ENCODE results near the gene RCOR2.

The RCOR2 gene

DNA sequence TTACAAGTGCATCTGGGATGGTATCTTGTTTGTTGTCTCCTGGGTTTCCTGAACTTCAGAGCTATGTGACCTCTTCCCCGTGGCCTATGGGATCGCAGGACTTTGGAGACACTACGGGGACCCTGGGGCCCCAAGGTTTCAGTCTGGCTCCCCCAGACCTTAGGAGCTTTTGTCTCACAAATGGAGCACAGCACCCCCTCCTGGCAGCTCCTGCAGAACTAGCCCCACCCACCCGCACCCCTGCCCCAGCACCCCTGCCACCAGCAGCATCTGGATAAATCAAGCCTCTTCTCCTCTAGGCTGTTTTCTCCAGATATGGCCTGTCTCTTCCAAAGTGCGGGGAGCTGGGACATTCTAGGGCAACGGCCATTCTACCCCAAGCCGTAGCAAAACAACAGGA, 10.4 kb downstream of the RCOR2 start:
- no peak overlapping the region for H3K4me3 ChIP-seq (ENCODE audit: low read length in 2 of 2)
- H3K9ac ChIP-seq (ENCODE audit: low read length in 2 of 2): no peak overlapping the region
- H3K36me3 ChIP-seq (ENCODE audit: control insufficient read depth in 2 of 2, insufficient read depth in 2 of 2, low read length in 2 of 2): peaks cover 26 to 38% of the 10 kb centered on the region in 2 donors
- peaks cover 27% of the 10 kb centered on the region for H3K4me1 ChIP-seq (ENCODE audit: control insufficient read depth, insufficient read depth, low read length)
- H3K27me3 ChIP-seq (ENCODE audit: control insufficient read depth in 1 of 2, insufficient read depth in 2 of 2, low read length in 2 of 2): no peaks in the 10 kb centered on the region
- no peak overlapping the region for H3K27ac ChIP-seq (ENCODE audit: low read length)
- H3K9me3 ChIP-seq (ENCODE audit: control insufficient read depth in 2 of 2, low read length in 2 of 2): no peaks in the 10 kb centered on the region

DNA sequence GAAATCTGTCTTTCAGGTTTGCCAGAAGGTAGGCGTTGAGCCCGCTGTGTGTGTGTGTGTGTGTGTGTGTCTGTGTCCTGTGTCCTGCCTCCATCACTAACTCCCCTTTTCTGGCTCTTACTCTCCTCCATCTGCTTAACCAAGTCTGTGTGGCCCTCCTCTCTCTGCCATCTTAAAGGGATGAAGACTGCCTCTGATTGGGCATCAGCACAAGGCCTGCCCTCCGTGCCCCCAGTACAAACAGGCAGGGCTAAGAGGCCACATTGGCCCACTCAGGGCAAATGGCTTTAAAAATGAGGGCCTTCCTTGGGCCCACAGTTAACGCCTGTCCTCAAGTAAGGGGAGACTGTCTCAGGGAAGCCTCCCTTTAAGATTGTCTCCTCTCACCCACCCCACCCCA, 10.9 kb downstream of the RCOR2 start:
- H3K9ac ChIP-seq (ENCODE audit: low read length in 2 of 2): no peak overlapping the region

DNA sequence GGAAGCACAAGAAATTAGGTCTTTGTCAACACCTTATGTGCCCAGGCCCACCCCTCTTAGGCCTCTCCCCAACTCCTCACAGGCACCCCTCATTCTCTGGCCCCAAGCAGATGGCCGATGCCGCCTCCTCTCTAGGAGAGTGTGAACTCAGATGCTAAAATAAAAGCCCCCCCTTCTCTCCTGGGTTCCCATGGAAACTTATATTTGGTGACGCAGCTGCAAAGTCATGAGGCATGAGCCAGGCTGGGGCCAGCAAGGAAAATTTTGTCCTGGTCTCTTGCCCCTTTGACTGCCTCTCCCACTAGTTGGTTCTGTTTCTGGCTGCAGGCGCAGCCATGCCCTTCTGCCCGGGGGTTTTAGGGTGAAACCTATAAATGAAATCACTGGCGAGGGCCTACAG, 11.8 kb downstream of the RCOR2 start:
- H3K36me3 ChIP-seq (ENCODE audit: control insufficient read depth in 2 of 2, insufficient read depth in 2 of 2, low read length in 2 of 2): peaks cover 37 to 49% of the 10 kb centered on the region in 2 donors

More for the DNA sequence above, 10.9 kb downstream of the RCOR2 start:
- H3K4me1 ChIP-seq (ENCODE audit: control insufficient read depth, insufficient read depth, low read length): peaks cover 27% of the 10 kb centered on the region
- H3K4me3 ChIP-seq (ENCODE audit: low read length in 2 of 2): no peak overlapping the region
- H3K27me3 ChIP-seq (ENCODE audit: control insufficient read depth in 1 of 2, insufficient read depth in 2 of 2, low read length in 2 of 2): no peaks in the 10 kb centered on the region
- H3K9me3 ChIP-seq (ENCODE audit: control insufficient read depth in 2 of 2, low read length in 2 of 2): no peaks in the 10 kb centered on the region
- no peak overlapping the region for H3K27ac ChIP-seq (ENCODE audit: low read length)
- peaks cover 28 to 40% of the 10 kb centered on the region in 2 donors for H3K36me3 ChIP-seq (ENCODE audit: control insufficient read depth in 2 of 2, insufficient read depth in 2 of 2, low read length in 2 of 2)

DNA sequence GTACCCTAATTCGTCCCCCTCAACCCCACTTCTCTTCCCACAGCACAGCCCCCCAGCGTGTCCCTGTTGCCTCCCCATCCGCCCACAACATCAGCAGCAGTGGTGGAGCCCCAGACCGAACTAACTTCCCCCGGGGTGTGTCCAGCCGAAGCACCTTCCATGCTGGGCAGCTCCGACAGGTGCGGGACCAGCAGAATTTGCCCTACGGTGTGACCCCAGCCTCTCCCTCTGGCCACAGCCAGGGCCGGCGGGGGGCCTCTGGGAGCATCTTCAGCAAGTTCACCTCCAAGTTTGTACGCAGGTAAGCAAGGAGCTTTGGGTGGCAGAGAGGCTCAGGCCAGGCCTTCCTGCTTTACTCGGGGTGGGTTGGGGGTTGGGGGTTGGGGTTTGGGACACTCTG, 12.2 kb downstream of the RCOR2 start:
- no peak overlapping the region for H3K27ac ChIP-seq (ENCODE audit: low read length)
- no peak overlapping the region for H3K9ac ChIP-seq (ENCODE audit: low read length in 2 of 2)
- peaks cover 41 to 53% of the 10 kb centered on the region in 2 donors for H3K36me3 ChIP-seq (ENCODE audit: control insufficient read depth in 2 of 2, insufficient read depth in 2 of 2, low read length in 2 of 2)
- H3K4me1 ChIP-seq (ENCODE audit: control insufficient read depth, insufficient read depth, low read length): peaks cover 18% of the 10 kb centered on the region
- no peaks in the 10 kb centered on the region for H3K9me3 ChIP-seq (ENCODE audit: control insufficient read depth in 2 of 2, low read length in 2 of 2)
- no peaks in the 10 kb centered on the region for H3K27me3 ChIP-seq (ENCODE audit: control insufficient read depth in 1 of 2, insufficient read depth in 2 of 2, low read length in 2 of 2)
- no peak overlapping the region for H3K4me3 ChIP-seq (ENCODE audit: low read length in 2 of 2)

More for the DNA sequence above, 11.8 kb downstream of the RCOR2 start:
- H3K9me3 ChIP-seq (ENCODE audit: control insufficient read depth in 2 of 2, low read length in 2 of 2): no peaks in the 10 kb centered on the region
- no peaks in the 10 kb centered on the region for H3K27me3 ChIP-seq (ENCODE audit: control insufficient read depth in 1 of 2, insufficient read depth in 2 of 2, low read length in 2 of 2)
- H3K27ac ChIP-seq (ENCODE audit: low read length): no peak overlapping the region
- H3K4me1 ChIP-seq (ENCODE audit: control insufficient read depth, insufficient read depth, low read length): peaks cover 22% of the 10 kb centered on the region
- no peak overlapping the region for H3K9ac ChIP-seq (ENCODE audit: low read length in 2 of 2)
- H3K4me3 ChIP-seq (ENCODE audit: low read length in 2 of 2): no peak overlapping the region

DNA sequence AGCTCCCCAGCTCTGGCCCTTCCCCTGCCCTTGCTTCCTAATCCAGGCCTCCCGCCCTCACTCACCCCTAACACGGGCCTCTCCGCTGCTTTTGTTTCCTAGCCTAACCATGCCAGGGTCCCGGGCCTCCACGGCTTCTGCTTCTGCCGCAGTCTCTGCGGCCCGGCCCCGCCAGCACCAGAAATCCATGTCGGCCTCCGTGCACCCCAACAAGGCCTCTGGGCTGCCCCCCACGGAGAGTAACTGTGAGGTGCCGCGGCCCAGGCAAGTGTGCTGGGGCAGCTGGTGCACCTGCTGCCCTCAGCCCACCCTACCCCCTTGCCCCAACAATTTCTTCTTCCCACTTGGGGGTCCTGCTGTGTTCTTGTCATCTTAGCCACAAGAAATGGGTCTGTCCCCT, 13.1 kb downstream of the RCOR2 start:
- Histone ChIP-seq H3K9ac (ENCODE audit: low read length in 2 of 2) (no peak overlapping the region), H3K27ac (ENCODE audit: low read length) (no peak overlapping the region), H3K4me1 (ENCODE audit: control insufficient read depth, insufficient read depth, low read length) (peaks cover 12% of the 10 kb centered on the region), H3K36me3 (ENCODE audit: control insufficient read depth in 2 of 2, insufficient read depth in 2 of 2, low read length in 2 of 2) (peaks cover 50 to 62% of the 10 kb centered on the region in 2 donors), H3K4me3 (ENCODE audit: low read length in 2 of 2) (no peak overlapping the region), H3K9me3 (ENCODE audit: control insufficient read depth in 2 of 2, low read length in 2 of 2) (no peaks in the 10 kb centered on the region), H3K27me3 (ENCODE audit: control insufficient read depth in 1 of 2, insufficient read depth in 2 of 2, low read length in 2 of 2) (no peaks in the 10 kb centered on the region)

DNA sequence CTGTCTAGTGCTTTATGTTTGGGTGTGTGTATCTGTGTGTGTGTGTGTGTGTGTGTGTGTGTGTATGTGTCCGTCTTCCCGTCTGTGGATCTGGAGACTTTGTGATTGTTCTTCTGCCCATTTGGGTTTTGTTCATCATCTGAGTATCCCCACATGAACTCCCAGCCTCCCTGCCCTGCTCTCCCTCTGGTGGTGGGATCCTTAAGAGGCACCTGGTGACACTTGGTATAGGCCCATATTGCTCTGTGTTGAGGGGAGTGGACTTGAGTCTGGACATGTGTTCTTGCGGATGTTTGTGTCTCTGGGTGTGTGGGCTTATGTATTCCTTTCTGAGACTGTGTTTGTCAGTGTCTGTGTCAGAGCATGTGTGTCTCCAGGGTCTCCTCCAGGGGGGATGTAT, 15.3 kb downstream of the RCOR2 start:
- no peaks in the 10 kb centered on the region for H3K9me3 ChIP-seq (ENCODE audit: control insufficient read depth in 2 of 2, low read length in 2 of 2)
- H3K27me3 ChIP-seq (ENCODE audit: control insufficient read depth in 1 of 2, insufficient read depth in 2 of 2, low read length in 2 of 2): no peaks in the 10 kb centered on the region
- peaks cover 58 to 79% of the 10 kb centered on the region in 2 donors for H3K36me3 ChIP-seq (ENCODE audit: control insufficient read depth in 2 of 2, insufficient read depth in 2 of 2, low read length in 2 of 2)
- no peaks in the 10 kb centered on the region for H3K4me1 ChIP-seq (ENCODE audit: control insufficient read depth, insufficient read depth, low read length)
- no peak overlapping the region for H3K4me3 ChIP-seq (ENCODE audit: low read length in 2 of 2)
- H3K27ac ChIP-seq (ENCODE audit: low read length): no peak overlapping the region
- H3K9ac ChIP-seq (ENCODE audit: low read length in 2 of 2): no peak overlapping the region

DNA sequence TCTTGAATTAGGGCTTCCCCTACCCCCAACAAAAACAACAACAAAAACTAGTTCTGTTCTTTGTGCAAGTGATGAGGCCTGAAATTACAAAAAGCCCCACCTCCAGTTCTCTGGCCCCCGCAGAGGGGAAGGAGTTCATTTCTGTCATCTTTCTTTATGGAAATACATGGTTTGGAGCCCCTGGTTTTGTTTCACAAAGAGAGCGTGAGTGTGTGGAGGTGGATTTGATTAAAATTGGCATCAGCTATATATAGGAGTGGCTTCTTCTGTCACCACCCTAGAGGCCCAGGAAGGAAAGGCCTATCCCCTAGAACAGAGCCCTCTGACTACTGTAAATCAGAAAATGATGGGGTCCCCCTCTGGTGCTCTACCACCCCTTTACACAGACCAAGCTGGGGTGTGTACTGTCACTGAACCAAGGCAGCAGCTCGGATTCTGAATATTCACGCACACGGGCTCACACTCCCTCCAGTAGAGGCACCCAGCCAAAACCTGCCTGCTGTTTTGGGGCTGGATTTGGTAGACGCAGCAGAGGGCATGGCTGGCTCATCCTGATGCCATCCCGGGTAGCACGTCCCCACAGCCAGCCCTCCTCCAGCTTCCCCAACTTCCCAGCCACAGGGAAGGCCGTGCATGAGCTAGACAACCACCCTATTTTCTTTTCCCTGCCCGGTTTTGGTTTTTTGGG, 19.4 kb downstream of the RCOR2 start:
- Histone ChIP-seq H3K36me3 (ENCODE audit: control insufficient read depth in 2 of 2, insufficient read depth in 2 of 2, low read length in 2 of 2) (peaks cover 46 to 64% of the 10 kb centered on the region in 2 donors), H3K4me3 (ENCODE audit: low read length in 2 of 2) (no peak overlapping the region), H3K4me1 (ENCODE audit: control insufficient read depth, insufficient read depth, low read length) (no peaks in the 10 kb centered on the region), H3K27ac (ENCODE audit: low read length) (no peak overlapping the region), H3K27me3 (ENCODE audit: control insufficient read depth in 1 of 2, insufficient read depth in 2 of 2, low read length in 2 of 2) (no peaks in the 10 kb centered on the region), H3K9ac (ENCODE audit: low read length in 2 of 2) (no peak overlapping the region), H3K9me3 (ENCODE audit: control insufficient read depth in 2 of 2, low read length in 2 of 2) (no peaks in the 10 kb centered on the region)

DNA sequence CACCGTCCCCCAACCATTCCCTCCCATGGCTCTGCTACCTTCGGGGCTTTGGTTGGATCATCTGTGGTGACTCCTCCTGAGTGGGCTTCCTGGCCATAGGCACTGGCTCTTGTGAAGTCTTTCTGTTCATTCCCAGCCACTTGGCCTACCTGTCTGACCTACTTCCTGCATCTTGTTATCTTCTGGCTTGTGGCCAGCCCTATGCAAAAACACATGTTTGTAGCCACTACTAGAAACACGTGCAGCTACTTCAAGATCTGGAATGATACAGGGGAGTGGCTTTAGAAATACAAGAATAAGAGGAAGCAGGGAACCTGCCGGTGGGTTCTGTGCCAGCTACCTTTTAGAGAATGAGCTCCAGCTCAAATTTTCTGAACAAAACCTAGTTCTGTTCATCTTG, 20.9 kb downstream of the RCOR2 start:
- Histone ChIP-seq H3K9me3 (ENCODE audit: control insufficient read depth in 2 of 2, low read length in 2 of 2) (no peaks in the 10 kb centered on the region), H3K9ac (ENCODE audit: low read length in 2 of 2) (no peak overlapping the region), H3K27me3 (ENCODE audit: control insufficient read depth in 1 of 2, insufficient read depth in 2 of 2, low read length in 2 of 2) (no peaks in the 10 kb centered on the region), H3K27ac (ENCODE audit: low read length) (no peak overlapping the region), H3K4me1 (ENCODE audit: control insufficient read depth, insufficient read depth, low read length) (no peaks in the 10 kb centered on the region), H3K36me3 (ENCODE audit: control insufficient read depth in 2 of 2, insufficient read depth in 2 of 2, low read length in 2 of 2) (peaks cover 43 to 52% of the 10 kb centered on the region in 2 donors), H3K4me3 (ENCODE audit: low read length in 2 of 2) (no peak overlapping the region)

DNA sequence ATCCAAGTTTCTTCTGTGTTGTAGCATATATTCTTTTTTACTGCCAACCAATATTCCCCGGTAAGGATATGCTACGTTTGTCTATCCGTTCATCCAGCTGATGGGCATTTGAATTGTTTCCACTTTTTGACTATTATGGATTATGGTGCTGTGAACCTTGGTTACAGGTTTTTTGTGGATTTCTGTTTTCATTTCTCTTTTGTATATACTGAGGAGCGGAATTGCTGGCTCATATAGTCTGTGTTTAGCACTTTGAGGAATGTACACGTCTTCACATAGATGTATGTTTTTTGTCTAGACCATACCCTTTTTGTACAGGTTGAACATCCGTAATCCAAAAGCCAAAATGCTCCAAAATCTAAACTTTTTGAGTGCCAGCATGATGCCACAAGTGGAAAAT, 23.6 kb downstream of the RCOR2 start:
- no peak overlapping the region for H3K27ac ChIP-seq (ENCODE audit: low read length)
- no peak overlapping the region for H3K9ac ChIP-seq (ENCODE audit: low read length in 2 of 2)
- no peaks in the 10 kb centered on the region for H3K9me3 ChIP-seq (ENCODE audit: control insufficient read depth in 2 of 2, low read length in 2 of 2)
- no peak overlapping the region for H3K4me3 ChIP-seq (ENCODE audit: low read length in 2 of 2)
- peaks cover 16% of the 10 kb centered on the region for H3K4me1 ChIP-seq (ENCODE audit: control insufficient read depth, insufficient read depth, low read length)
- peaks cover 16 to 27% of the 10 kb centered on the region in 2 donors for H3K36me3 ChIP-seq (ENCODE audit: control insufficient read depth in 2 of 2, insufficient read depth in 2 of 2, low read length in 2 of 2)
- no peaks in the 10 kb centered on the region for H3K27me3 ChIP-seq (ENCODE audit: control insufficient read depth in 1 of 2, insufficient read depth in 2 of 2, low read length in 2 of 2)

DNA sequence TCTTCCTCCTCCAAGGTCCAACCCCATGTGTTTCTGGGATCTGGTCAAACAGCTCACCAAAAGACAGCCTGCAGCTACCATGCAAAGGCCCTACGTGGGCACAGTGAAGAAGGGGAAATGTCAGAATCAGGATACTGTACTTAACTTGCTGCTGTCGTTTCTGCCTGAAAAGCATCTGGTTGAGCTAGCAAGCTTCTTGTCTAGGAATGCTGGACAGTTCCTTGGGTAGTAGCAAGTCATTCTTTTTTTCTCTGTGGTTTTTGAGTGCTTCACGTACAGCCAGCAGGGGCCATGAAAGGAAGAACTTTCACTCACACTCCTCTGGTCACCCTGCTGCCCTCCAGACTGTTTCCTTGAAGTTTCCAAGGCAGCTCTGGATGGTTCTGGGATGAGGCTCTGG, 24.7 kb downstream of the RCOR2 start:
- H3K9ac ChIP-seq (ENCODE audit: low read length in 2 of 2): no peak overlapping the region
- no peaks in the 10 kb centered on the region for H3K27me3 ChIP-seq (ENCODE audit: control insufficient read depth in 1 of 2, insufficient read depth in 2 of 2, low read length in 2 of 2)
- no peak overlapping the region for H3K27ac ChIP-seq (ENCODE audit: low read length)
- no peaks in the 10 kb centered on the region for H3K9me3 ChIP-seq (ENCODE audit: control insufficient read depth in 2 of 2, low read length in 2 of 2)
- peaks cover 7 to 17% of the 10 kb centered on the region in 2 donors for H3K36me3 ChIP-seq (ENCODE audit: control insufficient read depth in 2 of 2, insufficient read depth in 2 of 2, low read length in 2 of 2)
- peaks cover 26% of the 10 kb centered on the region for H3K4me1 ChIP-seq (ENCODE audit: control insufficient read depth, insufficient read depth, low read length)
- H3K4me3 ChIP-seq (ENCODE audit: low read length in 2 of 2): no peak overlapping the region

DNA sequence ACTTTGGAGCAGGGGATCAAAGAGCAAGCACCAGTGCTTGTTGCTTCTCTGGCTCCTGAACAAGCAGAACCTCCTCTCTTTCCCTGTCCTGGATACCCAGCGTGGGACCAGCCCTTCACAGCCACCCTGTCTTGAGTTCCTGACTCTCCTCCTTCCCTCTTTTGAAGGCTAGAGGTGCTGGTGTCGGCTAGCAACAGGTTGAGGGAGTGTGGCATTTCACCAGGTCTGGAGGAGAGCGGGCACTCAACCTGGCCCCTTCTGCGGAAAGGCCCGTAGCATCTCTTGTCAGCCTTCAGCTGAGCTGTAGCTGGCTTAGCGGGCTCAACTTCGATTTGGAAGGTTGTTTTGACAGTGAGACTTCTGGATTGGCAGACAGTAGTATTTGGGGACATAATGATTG, 26.6 kb downstream of the RCOR2 start:
- Histone ChIP-seq H3K9me3 (ENCODE audit: control insufficient read depth in 2 of 2, low read length in 2 of 2) (no peaks in the 10 kb centered on the region), H3K27me3 (ENCODE audit: control insufficient read depth in 1 of 2, insufficient read depth in 2 of 2, low read length in 2 of 2) (no peaks in the 10 kb centered on the region), H3K36me3 (ENCODE audit: control insufficient read depth in 2 of 2, insufficient read depth in 2 of 2, low read length in 2 of 2) (peaks cover 0 to 6% of the 10 kb centered on the region in 2 donors), H3K4me1 (ENCODE audit: control insufficient read depth, insufficient read depth, low read length) (peaks cover 32% of the 10 kb centered on the region), H3K27ac (ENCODE audit: low read length) (no peak overlapping the region), H3K4me3 (ENCODE audit: low read length in 2 of 2) (no peak overlapping the region), H3K9ac (ENCODE audit: low read length in 2 of 2) (no peak overlapping the region)

Measured in stomach smooth muscle (tissue), 2 donors.